Vagina (tissue), 2 donors: ENCODE measurements around the gene ARFGAP3. TPM values are rescaled to one million over a fixed set of nuclear protein-coding genes. Genes with fewer than 3 reads are reported as not detected.
A peak's percentile ranks its signal among the peaks of the same experiment; 100 is the strongest.
"Not testable (repeated sequence)": the region's sequence is repeated elsewhere in the genome, so short reads cannot be mapped to it uniquely, and the experiment has no call there.

ENCODE experiments used
- DNase-seq, 2 donors: peaks; one replicate each; pipeline ENCODE4 v3.0.0-alpha.2; 2017; ENCODE audit errors: extremely low spot score in 2 of 2
- H3K27ac ChIP-seq: fragments of 200-600 bp; sonication (generic); one replicate; pipeline ENCODE4 v1.5.1; 2019
- H3K27me3 ChIP-seq: fragments of 200-600 bp; sonication (generic); one replicate; pipeline ENCODE4 v1.5.1; 2019
- H3K36me3 ChIP-seq, 2 donors: fragments of 200-600 bp; sonication (generic); one replicate each; pipeline ENCODE4 v1.5.1; 2017 to 2019
- H3K4me1 ChIP-seq: fragments of 200-600 bp; sonication (generic); one replicate; pipeline ENCODE4 v1.5.1; 2019
- H3K4me3 ChIP-seq, 2 donors: fragments of 200-600 bp; sonication (generic); 1 replicate in 1 of 2; 2 replicates in 1 of 2; pipeline ENCODE4 v1.5.1; 2016 to 2019
- H3K9me3 ChIP-seq: fragments of 200-600 bp; sonication (generic); one replicate; pipeline ENCODE4 v1.5.1; 2019
- CTCF ChIP-seq, 3 experiments: fragments of 450-650 bp in 2 of 3; fragments of 200-600 bp in 1 of 3; sonication (generic) in 1 of 3; IDR thresholded peaks; one replicate each; pipeline ENCODE4 v1.5.1; 2017 to 2019; ENCODE audit warnings: antibody characterized with exemption in 3 of 3, mild to moderate bottlenecking in 2 of 3, moderate library complexity in 2 of 3
- POLR2A ChIP-seq, 2 donors: fragments of 450-650 bp; IDR thresholded peaks; one replicate each; pipeline ENCODE4 v1.6.1; 2017; ENCODE audit warnings: antibody characterized with exemption in 2 of 2, mild to moderate bottlenecking in 2 of 2, moderate library complexity in 2 of 2
- POLR2AphosphoS5 ChIP-seq, 2 donors: sonication (generic); formaldehyde crosslinking; IDR thresholded peaks; one replicate each; pipeline ENCODE4 v1.9.0; 2017; ENCODE audit warnings: antibody characterized with exemption in 2 of 2, mild to moderate bottlenecking in 2 of 2, low read depth in 1 of 2; ENCODE audit not compliant: insufficient read depth in 1 of 2
- intact Hi-C: fragments of 100-400 bp; cut with DNase I; formaldehyde crosslinking; loops from one replicate; pipeline ENCODE4 v1.15.1; 2023
- small RNA-seq: library from RNA; depleted of rRNA; stranded (forward); fragments of <200 nt; gene quantifications from one replicate; pipeline ENCODE3, GENCODE V24; 2016
- total RNA-seq: library from RNA; depleted of rRNA; stranded (reverse); fragments of >200 nt; gene quantifications from one replicate; pipeline ENCODE4 v1.2.3, GENCODE V29; 2016

ARFGAP3 gene
- total RNA-seq, 1 donor from 2014 or later = 28.0 TPM

- no peaks in the 10 kb centered on the region for H3K27me3 ChIP-seq
- TF ChIP-seq POLR2AphosphoS5 (IDR thresholded peaks at IDR 0.05; ENCODE audit: insufficient read depth in 1 of 2, low read depth in 1 of 2) = no peak
- TF ChIP-seq POLR2A (IDR thresholded peaks at IDR 0.05) = no peak
- TF ChIP-seq CTCF (IDR thresholded peaks at IDR 0.05) = no peak
- no peak overlapping the region for H3K27ac ChIP-seq
- peaks cover 17% of the 10 kb centered on the region for H3K4me1 ChIP-seq
- DNase-seq = no peak
- intact Hi-C loops = no loop called here
- no peaks in the 10 kb centered on the region for H3K9me3 ChIP-seq
- H3K4me3 ChIP-seq = no peak overlapping the region
- no peaks in the 10 kb centered on the region for H3K36me3 ChIP-seq
Observed at GRCh38 chr22:42754658-42755057, 102.4 kb downstream of the ARFGAP3 start.

- no peaks in the 10 kb centered on the region for H3K27me3 ChIP-seq
- H3K4me1 ChIP-seq = peaks cover 27% of the 10 kb centered on the region
- peak overlapping the region; percentile 70 for H3K27ac ChIP-seq
- no peak for DNase-seq
- H3K36me3 ChIP-seq = no peaks in the 10 kb centered on the region
- intact Hi-C loops = no loop called here
- no peak for TF ChIP-seq CTCF (IDR thresholded peaks at IDR 0.05)
- TF ChIP-seq POLR2AphosphoS5 (IDR thresholded peaks at IDR 0.05; ENCODE audit: insufficient read depth in 1 of 2, low read depth in 1 of 2) = no peak
- no peak for TF ChIP-seq POLR2A (IDR thresholded peaks at IDR 0.05)
- H3K9me3 ChIP-seq = no peaks in the 10 kb centered on the region
- H3K4me3 ChIP-seq = no peak overlapping the region
Observed at GRCh38 chr22:42752912-42753311, 104.2 kb downstream of the ARFGAP3 start.

- no peak for TF ChIP-seq CTCF (IDR thresholded peaks at IDR 0.05)
- TF ChIP-seq POLR2AphosphoS5 (IDR thresholded peaks at IDR 0.05; ENCODE audit: insufficient read depth in 1 of 2, low read depth in 1 of 2) = no peak
- TF ChIP-seq POLR2A (IDR thresholded peaks at IDR 0.05) = no peak
- Histone ChIP-seq H3K4me1 (peaks cover 27% of the 10 kb centered on the region), H3K9me3 (no peaks in the 10 kb centered on the region), H3K27me3 (no peaks in the 10 kb centered on the region), H3K36me3 (no peaks in the 10 kb centered on the region), H3K27ac (peak overlapping the region; percentile 70), H3K4me3 (no peak overlapping the region)
- no peak for DNase-seq
- intact Hi-C loops = no loop called here
Observed at GRCh38 chr22:42752230-42752746, 104.8 kb downstream of the ARFGAP3 start.

- H3K4me3 ChIP-seq, intact Hi-C loops, H3K27ac ChIP-seq, H3K36me3 ChIP-seq, DNase-seq, H3K9me3 ChIP-seq, H3K27me3 ChIP-seq: not testable (repeated sequence)
- H3K4me1 ChIP-seq = peaks cover 27% of the 10 kb centered on the region
Observed at GRCh38 chr22:42750421-42750820, 106.7 kb downstream of the ARFGAP3 start.

GRCh38 chr22:42747701-42748513 lies 109.2 kb downstream of the ARFGAP3 start:
- no peaks in the 10 kb centered on the region for H3K9me3 ChIP-seq
- peak overlapping the region; percentile 44 for H3K27ac ChIP-seq
- no peaks in the 10 kb centered on the region for H3K36me3 ChIP-seq
- H3K4me1 ChIP-seq = peaks cover 52% of the 10 kb centered on the region
- no peaks in the 10 kb centered on the region for H3K27me3 ChIP-seq
- no peak for DNase-seq
- intact Hi-C loops = no loop called here
- TF ChIP-seq CTCF (IDR thresholded peaks at IDR 0.05) (no peak), POLR2AphosphoS5 (IDR thresholded peaks at IDR 0.05; ENCODE audit: insufficient read depth in 1 of 2, low read depth in 1 of 2) (peak in 1 of 2 donors; percentile 41), POLR2A (IDR thresholded peaks at IDR 0.05) (no peak)
- H3K4me3 ChIP-seq = no peak overlapping the region

Small RNA genes lying within 50 kb of the gene (small RNA-seq; reads per million reads assigned to genes)
- not detected for gene RF00019

Other genes with a start within 250 kb of the ARFGAP3 start
- 34.9 TPM for gene POLDIP3, start 242.4 kb downstream of the ARFGAP3 start, total RNA-seq
- not detected for gene ATP5MGL, start 216.7 kb downstream of the ARFGAP3 start, total RNA-seq
- 174 TPM for gene CYB5R3, start 207.9 kb downstream of the ARFGAP3 start, total RNA-seq
- gene A4GALT, start 136.4 kb downstream of the ARFGAP3 start, total RNA-seq = 35.6 TPM
- 46.2 TPM for gene PACSIN2, start 157.9 kb upstream of the ARFGAP3 start, total RNA-seq
- gene TTLL1, start 232.1 kb upstream of the ARFGAP3 start, total RNA-seq = 5.9 TPM